ENCODE data around the gene COL4A4.

Gene COL4A4

DNA sequence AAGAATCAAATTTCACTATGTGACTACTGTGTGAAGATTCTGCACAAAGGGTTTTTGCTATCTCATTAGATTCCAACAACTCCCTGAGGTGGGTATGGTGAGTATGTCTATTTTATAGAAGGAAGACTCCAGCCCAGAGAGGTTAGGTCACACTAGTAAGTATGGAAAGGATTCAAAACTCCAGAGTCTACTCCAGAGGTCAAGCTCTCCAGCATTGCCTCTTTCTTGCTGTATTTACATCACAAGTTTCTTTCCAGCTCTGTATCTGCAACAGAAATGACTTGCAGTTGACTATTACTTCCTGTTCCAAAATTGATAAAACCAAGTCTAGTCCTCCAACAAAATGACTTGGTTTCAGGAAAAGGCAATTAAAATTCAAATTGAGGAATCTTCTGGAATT, 2.1 kb downstream of the COL4A4 start:
- H3K4me3 ChIP-seq (ENCODE audit: control insufficient read depth in 1 of 7, extremely low read depth in 1 of 7, insufficient read depth in 4 of 7, low read depth in 2 of 7, low read length in 6 of 7): no peak overlapping the region
- peaks cover 23 to 74% (median 39%) of the 10 kb centered on the region in 5 experiments for H3K27me3 ChIP-seq (replicated peaks in 2 of 5; ENCODE audit: control insufficient read depth in 4 of 5, insufficient read depth in 5 of 5, low read length in 4 of 5)
- CTCF ChIA-PET: interaction anchor here (0.7 kb wide), 1 partner anchor 32 kb away, joined by 3 read pairs; no protein-coding TSS in a partner anchor
- H3K27ac ChIP-seq (ENCODE audit: insufficient read depth in 1 of 2, low read depth in 1 of 2, low read length in 2 of 2, poor library complexity in 1 of 2, severe bottlenecking in 2 of 2): no peak overlapping the region
- H3K4me1 ChIP-seq (ENCODE audit: control extremely low read depth in 1 of 4, control insufficient read depth in 4 of 4, insufficient read depth in 4 of 4, low read length in 3 of 4): peaks cover 0 to 21% (median 14%) of the 10 kb centered on the region in 4 experiments
- POLR2A ChIA-PET: no interaction called here
- DNase-seq: no peak
- peaks cover 0 to 7% (median 3%) of the 10 kb centered on the region in 5 experiments for H3K9me3 ChIP-seq (ENCODE audit: control extremely low read depth in 1 of 5, control insufficient read depth in 4 of 5, insufficient read depth in 2 of 5, low read depth in 1 of 5, low read length in 4 of 5)
- H3K36me3 ChIP-seq (ENCODE audit: control insufficient read depth in 4 of 4, insufficient read depth in 4 of 4, low read length in 3 of 4): no peaks in the 10 kb centered on the region

- Histone ChIP-seq H3K9me3 (ENCODE audit: control extremely low read depth in 1 of 5, control insufficient read depth in 4 of 5, insufficient read depth in 2 of 5, low read depth in 1 of 5, low read length in 4 of 5) (peaks cover 0 to 1% (median 0%) of the 10 kb centered on the region in 5 experiments), H3K27me3 (replicated peaks in 2 of 5; ENCODE audit: control insufficient read depth in 4 of 5, insufficient read depth in 5 of 5, low read length in 4 of 5) (peaks cover 18 to 60% (median 28%) of the 10 kb centered on the region in 5 experiments), H3K4me3 (ENCODE audit: control insufficient read depth in 1 of 7, extremely low read depth in 1 of 7, insufficient read depth in 4 of 7, low read depth in 2 of 7, low read length in 6 of 7) (no peak overlapping the region), H3K27ac (ENCODE audit: insufficient read depth in 1 of 2, low read depth in 1 of 2, low read length in 2 of 2, poor library complexity in 1 of 2, severe bottlenecking in 2 of 2) (no peak overlapping the region), H3K36me3 (ENCODE audit: control insufficient read depth in 4 of 4, insufficient read depth in 4 of 4, low read length in 3 of 4) (no peaks in the 10 kb centered on the region), H3K4me1 (ENCODE audit: control extremely low read depth in 1 of 4, control insufficient read depth in 4 of 4, insufficient read depth in 4 of 4, low read length in 3 of 4) (peaks cover 0 to 21% (median 14%) of the 10 kb centered on the region in 4 experiments)
- 100% methylated on average over 1 of the region's 2 CpGs for WGBS (ENCODE audit: insufficient coverage)
- CTCF ChIA-PET: no interaction called here
- DNase-seq: no peak
- POLR2A ChIA-PET: no interaction called here
These were observed 3.8 kb downstream of the COL4A4 start for GRCh38 chr2:227160164-227160563.

DNA sequence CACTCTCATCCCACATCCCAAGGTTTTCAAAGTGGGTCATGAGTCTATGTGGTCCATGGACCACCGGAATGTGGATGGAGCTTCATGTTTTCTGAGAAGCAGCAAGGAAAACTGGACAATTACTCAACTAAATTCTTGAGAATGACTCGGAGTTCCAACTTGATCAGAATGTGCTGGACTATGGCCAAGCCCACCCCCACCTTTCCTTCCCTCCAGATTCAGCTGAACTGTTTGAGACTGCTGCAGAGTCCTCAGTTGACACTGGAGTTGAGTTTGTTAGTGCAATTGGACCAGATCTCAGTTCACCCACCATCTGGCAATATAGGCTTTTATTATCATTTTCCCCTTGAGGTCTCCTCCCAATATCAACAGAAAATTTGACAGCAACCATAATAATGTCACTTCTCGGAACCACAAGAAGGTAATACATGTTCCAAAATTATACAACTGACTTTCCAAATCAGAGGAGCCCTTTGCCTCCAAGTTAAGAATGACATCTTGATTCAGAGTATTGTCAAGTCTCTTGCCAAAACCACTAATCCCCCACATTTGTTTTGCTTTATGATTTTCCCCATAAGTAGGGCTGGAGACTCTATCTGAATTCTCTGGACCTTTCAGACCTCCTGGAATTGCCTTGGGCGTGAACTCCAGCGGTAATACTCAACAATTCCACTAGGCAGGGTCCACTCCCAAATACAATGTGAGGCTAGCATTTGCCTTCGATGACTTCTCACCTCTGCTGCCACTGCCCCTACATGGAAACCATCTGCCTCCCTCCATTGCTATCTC, 8.8 kb downstream of the COL4A4 start:
- no peaks in the 10 kb centered on the region for H3K36me3 ChIP-seq (ENCODE audit: control insufficient read depth in 4 of 4, insufficient read depth in 4 of 4, low read length in 3 of 4)
- peaks cover 0 to 1% (median 0%) of the 10 kb centered on the region in 5 experiments for H3K9me3 ChIP-seq (ENCODE audit: control extremely low read depth in 1 of 5, control insufficient read depth in 4 of 5, insufficient read depth in 2 of 5, low read depth in 1 of 5, low read length in 4 of 5)
- H3K4me1 ChIP-seq (ENCODE audit: control extremely low read depth in 1 of 4, control insufficient read depth in 4 of 4, insufficient read depth in 4 of 4, low read length in 3 of 4): no peaks in the 10 kb centered on the region
- H3K27ac ChIP-seq (ENCODE audit: insufficient read depth in 1 of 2, low read depth in 1 of 2, low read length in 2 of 2, poor library complexity in 1 of 2, severe bottlenecking in 2 of 2): no peak overlapping the region
- ChIA-PET CTCF (no interaction called here), POLR2A (no interaction called here)
- 90% methylated on average over 6 of the region's 6 CpGs for WGBS (ENCODE audit: insufficient coverage)
- DNase-seq: no peak
- peaks cover 0 to 18% (median 9%) of the 10 kb centered on the region in 5 experiments for H3K27me3 ChIP-seq (replicated peaks in 2 of 5; ENCODE audit: control insufficient read depth in 4 of 5, insufficient read depth in 5 of 5, low read length in 4 of 5)
- no peak overlapping the region for H3K4me3 ChIP-seq (ENCODE audit: control insufficient read depth in 1 of 7, extremely low read depth in 1 of 7, insufficient read depth in 4 of 7, low read depth in 2 of 7, low read length in 6 of 7)

DNA sequence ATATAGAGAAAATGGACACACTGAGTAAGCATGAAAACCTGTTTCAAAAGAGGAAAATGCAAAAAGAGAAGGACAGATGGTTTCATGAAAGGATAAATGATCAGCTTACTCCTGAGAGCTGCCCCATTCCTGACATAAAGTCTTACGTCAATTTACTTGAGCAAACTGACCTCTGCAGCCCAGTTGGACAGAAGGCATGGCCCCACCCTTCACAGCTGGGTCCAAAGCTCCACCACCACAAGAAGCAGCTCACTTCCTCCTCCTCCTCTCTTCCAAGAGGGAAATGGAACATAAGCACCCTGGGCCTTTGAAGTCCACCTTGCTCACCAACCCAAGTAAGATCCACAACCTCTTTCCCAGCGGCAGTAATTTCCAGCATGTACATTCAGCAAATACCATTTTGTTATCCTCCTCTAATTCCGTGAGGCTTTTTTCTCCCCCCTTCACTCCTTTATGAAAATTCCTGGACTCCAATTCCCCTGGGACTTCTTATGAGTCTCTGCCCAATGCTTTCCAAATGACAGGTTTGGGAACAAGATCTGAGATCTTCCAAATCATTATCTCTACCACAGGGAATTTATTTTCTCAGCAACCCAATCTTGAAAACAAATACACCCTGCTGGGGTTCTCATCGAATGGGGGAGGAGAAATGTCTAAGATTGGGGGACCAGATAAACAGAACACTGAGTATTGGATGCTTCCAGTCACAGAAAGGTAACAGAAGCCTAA, 10.1 kb downstream of the COL4A4 start:
- POLR2A ChIA-PET: no interaction called here

DNA sequence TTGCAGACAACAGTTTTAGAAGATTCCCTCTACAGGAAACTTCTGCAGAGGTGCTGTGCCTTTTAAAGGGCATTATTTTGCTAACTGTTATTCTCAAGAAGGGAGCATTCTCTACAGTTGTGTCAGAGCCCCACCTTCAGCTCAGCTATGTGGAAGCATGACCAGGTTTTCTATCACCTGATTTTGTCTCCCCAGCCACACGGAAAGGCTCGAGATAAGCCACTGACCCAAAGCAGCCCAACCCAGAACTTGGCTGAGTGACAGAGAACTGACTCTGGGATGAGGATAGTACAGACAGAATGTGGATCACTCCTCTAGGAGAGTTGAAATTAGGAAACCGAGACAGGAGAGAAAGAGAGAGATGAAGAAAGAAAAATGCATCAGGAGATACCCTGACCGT, 10.7 kb downstream of the COL4A4 start:
- ChIA-PET CTCF (no interaction called here), POLR2A (no interaction called here)
- no peak overlapping the region for H3K4me3 ChIP-seq (ENCODE audit: control insufficient read depth in 1 of 7, extremely low read depth in 1 of 7, insufficient read depth in 4 of 7, low read depth in 2 of 7, low read length in 6 of 7)
- peaks cover 0 to 11% (median 4%) of the 10 kb centered on the region in 5 experiments for H3K27me3 ChIP-seq (replicated peaks in 2 of 5; ENCODE audit: control insufficient read depth in 4 of 5, insufficient read depth in 5 of 5, low read length in 4 of 5)
- peaks cover 0 to under 1% (median 0%) of the 10 kb centered on the region in 5 experiments for H3K9me3 ChIP-seq (ENCODE audit: control extremely low read depth in 1 of 5, control insufficient read depth in 4 of 5, insufficient read depth in 2 of 5, low read depth in 1 of 5, low read length in 4 of 5)
- H3K27ac ChIP-seq (ENCODE audit: insufficient read depth in 1 of 2, low read depth in 1 of 2, low read length in 2 of 2, poor library complexity in 1 of 2, severe bottlenecking in 2 of 2): no peak overlapping the region
- no peak for DNase-seq
- H3K36me3 ChIP-seq (ENCODE audit: control insufficient read depth in 4 of 4, insufficient read depth in 4 of 4, low read length in 3 of 4): no peaks in the 10 kb centered on the region
- 100% methylated on average over 4 of the region's 4 CpGs for WGBS (ENCODE audit: insufficient coverage)
- H3K4me1 ChIP-seq (ENCODE audit: control extremely low read depth in 1 of 4, control insufficient read depth in 4 of 4, insufficient read depth in 4 of 4, low read length in 3 of 4): no peaks in the 10 kb centered on the region

More for the DNA sequence above, 10.1 kb downstream of the COL4A4 start:
- Histone ChIP-seq H3K36me3 (ENCODE audit: control insufficient read depth in 4 of 4, insufficient read depth in 4 of 4, low read length in 3 of 4) (no peaks in the 10 kb centered on the region), H3K4me1 (ENCODE audit: control extremely low read depth in 1 of 4, control insufficient read depth in 4 of 4, insufficient read depth in 4 of 4, low read length in 3 of 4) (no peaks in the 10 kb centered on the region), H3K27ac (ENCODE audit: insufficient read depth in 1 of 2, low read depth in 1 of 2, low read length in 2 of 2, poor library complexity in 1 of 2, severe bottlenecking in 2 of 2) (no peak overlapping the region), H3K27me3 (replicated peaks in 2 of 5; ENCODE audit: control insufficient read depth in 4 of 5, insufficient read depth in 5 of 5, low read length in 4 of 5) (peaks cover 0 to 12% (median 4%) of the 10 kb centered on the region in 5 experiments), H3K4me3 (ENCODE audit: control insufficient read depth in 1 of 7, extremely low read depth in 1 of 7, insufficient read depth in 4 of 7, low read depth in 2 of 7, low read length in 6 of 7) (no peak overlapping the region), H3K9me3 (ENCODE audit: control extremely low read depth in 1 of 5, control insufficient read depth in 4 of 5, insufficient read depth in 2 of 5, low read depth in 1 of 5, low read length in 4 of 5) (no peaks in the 10 kb centered on the region)
- no peak for DNase-seq
- CTCF ChIA-PET: no interaction called here
- 95% methylated on average over 3 of the region's 4 CpGs for WGBS (ENCODE audit: insufficient coverage)

- Histone ChIP-seq H3K27me3 (replicated peaks in 2 of 5; ENCODE audit: control insufficient read depth in 4 of 5, insufficient read depth in 5 of 5, low read length in 4 of 5) (peaks cover 0 to 11% (median 2%) of the 10 kb centered on the region in 5 experiments), H3K27ac (ENCODE audit: insufficient read depth in 1 of 2, low read depth in 1 of 2, low read length in 2 of 2, poor library complexity in 1 of 2, severe bottlenecking in 2 of 2) (no peak overlapping the region), H3K4me1 (ENCODE audit: control extremely low read depth in 1 of 4, control insufficient read depth in 4 of 4, insufficient read depth in 4 of 4, low read length in 3 of 4) (no peaks in the 10 kb centered on the region), H3K9me3 (ENCODE audit: control extremely low read depth in 1 of 5, control insufficient read depth in 4 of 5, insufficient read depth in 2 of 5, low read depth in 1 of 5, low read length in 4 of 5) (peaks cover 0 to 4% (median 0%) of the 10 kb centered on the region in 5 experiments), H3K4me3 (ENCODE audit: control insufficient read depth in 1 of 7, extremely low read depth in 1 of 7, insufficient read depth in 4 of 7, low read depth in 2 of 7, low read length in 6 of 7) (no peak overlapping the region), H3K36me3 (ENCODE audit: control insufficient read depth in 4 of 4, insufficient read depth in 4 of 4, low read length in 3 of 4) (no peaks in the 10 kb centered on the region)
- WGBS (ENCODE audit: insufficient coverage): 100% methylated on average over 2 of the region's 2 CpGs
- ChIA-PET POLR2A (no interaction called here), CTCF (no interaction called here)
- DNase-seq: no peak
These were observed 11.8 kb downstream of the COL4A4 start for GRCh38 chr2:227152093-227152766.
